CD14-positive monocyte (primary cell): ENCODE data around the gene CLDN6. TPM values are rescaled to one million over a fixed set of nuclear protein-coding genes. Genes with fewer than 3 reads are reported as not detected.
A peak's percentile ranks its signal among the peaks of the same experiment; 100 is the strongest.

Experiments used
- DNase-seq, 3 donors: peaks; one replicate each; pipeline ENCODE4 v3.0.0-alpha.2; 2011 to 2022
- H2AFZ ChIP-seq: 2 replicates; pipeline ENCODE4 v1.6.0; 2012; ENCODE audit warnings: mild to moderate bottlenecking, low read depth, low read length, inconsistent platforms; ENCODE audit not compliant: insufficient read depth, poor library complexity, severe bottlenecking
- H3K27ac ChIP-seq, 2 donors: 1 replicate in 1 of 2; 2 replicates in 1 of 2; pipeline ENCODE4 v1.5.1; 2012 to 2013; ENCODE audit warnings: low read length in 2 of 2, control low read depth in 1 of 2, inconsistent platforms in 1 of 2, low read depth in 1 of 2, mild to moderate bottlenecking in 1 of 2
- H3K27me3 ChIP-seq, 2 donors: one replicate each; pipeline versions ENCODE4 v1.6.0 to v1.6.1; 2011 to 2013; ENCODE audit warnings: low read length in 2 of 2; ENCODE audit not compliant: control insufficient read depth in 2 of 2, insufficient read depth in 2 of 2
- H3K36me3 ChIP-seq, 2 donors: replicated peaks in 1 of 2; 1 replicate in 1 of 2; 2 replicates in 1 of 2; pipeline versions ENCODE4 v1.5.1 to v1.6.1; 2012 to 2013; ENCODE audit warnings: low read length in 2 of 2, control low read depth in 1 of 2, inconsistent platforms in 1 of 2, mild to moderate bottlenecking in 1 of 2; ENCODE audit not compliant: insufficient read depth in 2 of 2, control insufficient read depth in 1 of 2
- H3K4me1 ChIP-seq, 2 donors: 1 replicate in 1 of 2; 2 replicates in 1 of 2; pipeline versions ENCODE4 v1.5.1 to v1.6.1; 2012 to 2013; ENCODE audit warnings: low read length in 2 of 2, control low read depth in 1 of 2, inconsistent platforms in 1 of 2, mild to moderate bottlenecking in 1 of 2, moderate library complexity in 1 of 2; ENCODE audit not compliant: insufficient read depth in 2 of 2, control insufficient read depth in 1 of 2
- H3K4me2 ChIP-seq: replicated peaks from 2 replicates; pipeline ENCODE3; 2012; ENCODE audit warnings: low read length, moderate library complexity, mild to moderate bottlenecking; ENCODE audit not compliant: poor library complexity, severe bottlenecking; ENCODE audit errors: extremely low read depth
- H3K4me3 ChIP-seq, 3 experiments: fragments of 200-600 bp in 1 of 3; sonication (generic) in 1 of 3; replicated peaks in 1 of 3; 1 replicate in 2 of 3; 2 replicates in 1 of 3; pipeline ENCODE4 v1.5.1; 2011 to 2013; ENCODE audit warnings: low read length in 3 of 3, mild to moderate bottlenecking in 3 of 3, control low read depth in 2 of 3, low read depth in 2 of 3, inconsistent platforms in 1 of 3, moderate library complexity in 1 of 3
- H3K79me2 ChIP-seq: 2 replicates; pipeline ENCODE4 v1.6.0; 2012; ENCODE audit warnings: mild to moderate bottlenecking, control low read depth, inconsistent platforms, low read length, moderate library complexity; ENCODE audit not compliant: insufficient read depth
- H3K9ac ChIP-seq: 2 replicates; pipeline ENCODE4 v1.6.0; 2017; ENCODE audit warnings: low read length, mild to moderate bottlenecking; ENCODE audit not compliant: insufficient read depth, poor library complexity, severe bottlenecking
- H3K9me3 ChIP-seq, 2 donors: replicated peaks in 1 of 2; 1 replicate in 1 of 2; 2 replicates in 1 of 2; pipeline versions ENCODE4 v1.5.1 to v1.6.1; 2012 to 2013; ENCODE audit warnings: low read length in 2 of 2, control low read depth in 1 of 2; ENCODE audit not compliant: control insufficient read depth in 1 of 2, insufficient read depth in 1 of 2
- H4K20me1 ChIP-seq: 2 replicates; pipeline ENCODE4 v1.6.0; 2012; ENCODE audit warnings: mild to moderate bottlenecking, low read length, control low read depth, moderate library complexity; ENCODE audit not compliant: insufficient read depth
- H3K27ac Mint-ChIP-seq, 7 donors: one replicate each; pipeline ENCODE4 v1.8.0; 2020; ENCODE audit warnings: mild to moderate bottlenecking in 7 of 7, mixed read lengths in 7 of 7, moderate library complexity in 6 of 7, inconsistent platforms in 2 of 7
- H3K27me3 Mint-ChIP-seq, 3 donors: one replicate each; pipeline ENCODE4 v1.8.0; 2021 to 2022; ENCODE audit warnings: low read depth in 3 of 3, mild to moderate bottlenecking in 3 of 3, mixed read lengths in 3 of 3, moderate library complexity in 3 of 3, inconsistent platforms in 1 of 3
- H3K36me3 Mint-ChIP-seq, 2 donors: one replicate each; pipeline ENCODE4 v1.8.0; 2020; ENCODE audit warnings: mixed read lengths in 2 of 2, inconsistent platforms in 1 of 2, mild to moderate bottlenecking in 1 of 2
- H3K4me1 Mint-ChIP-seq: one replicate; pipeline ENCODE4 v1.8.0; 2020; ENCODE audit warnings: mild to moderate bottlenecking, mixed read lengths
- H3K4me3 Mint-ChIP-seq, 2 donors: one replicate each; pipeline ENCODE4 v1.8.0; 2020; ENCODE audit warnings: mild to moderate bottlenecking in 2 of 2, mixed read lengths in 2 of 2, moderate library complexity in 1 of 2
- H3K9me3 Mint-ChIP-seq, 7 donors: one replicate each; pipeline ENCODE4 v1.8.0; 2020 to 2022; ENCODE audit warnings: mixed read lengths in 7 of 7, mild to moderate bottlenecking in 6 of 7, moderate library complexity in 6 of 7, inconsistent platforms in 2 of 7
- CTCF ChIP-seq: fragments of 200-600 bp; IDR thresholded peaks from one replicate; pipeline ENCODE4 v1.8.0; 2022; ENCODE audit warnings: antibody characterized with exemption, mild to moderate bottlenecking
- WGBS: methylation state at CpG from one replicate; pipeline ENCODE4 v1.1.5; 2013; ENCODE audit warnings: missing lambda C conversion rate; ENCODE audit not compliant: insufficient coverage; 5-methylcytosine and 5-hydroxymethylcytosine counted together
- intact Hi-C, 2 donors: fragments of 100-400 bp; cut with micrococcal nuclease; formaldehyde crosslinking; loops; one replicate each; pipeline versions ENCODE4 v1.15.0 to v1.15.1; 2023
- polyA plus RNA-seq, 3 donors: library from polyadenylated mRNA; depleted of rRNA in 1 of 3; unstranded in 2 of 3; stranded (reverse) in 1 of 3; fragments of 300-500 nt in 2 of 3; fragments of >200 nt in 1 of 3; fragmentation: Illumina TruSeq in 2 of 3; gene quantifications; 1 replicate in 2 of 3; 2 replicates in 1 of 3; pipeline ENCODE4 v1.2.3, GENCODE V29; 2012 to 2021

CLDN6 gene
- polyA plus RNA-seq, 3 donors = not detected

GRCh38 chr16:2967721-2968161 lies 50.2 kb downstream of the CLDN6 start:
- peak overlapping the region; percentile 100 for H3K4me2 ChIP-seq
- H3K9me3 Mint-ChIP-seq = peaks cover 0 to 22% (median 7%) of the 10 kb centered on the region in 7 donors
- no peak for DNase-seq
- H3K4me3 Mint-ChIP-seq = peak overlapping the region in 1 of 2 donors; percentile 85
- H3K27ac ChIP-seq = no peak overlapping the region
- WGBS = 52% methylated on average over 33 of the region's 33 CpGs
- peak overlapping the region in 1 of 3 experiments; percentile 95 for H3K4me3 ChIP-seq
- peak overlapping the region in 1 of 7 donors; percentile 60 for H3K27ac Mint-ChIP-seq
- H3K27me3 ChIP-seq = peaks cover 22 to 55% of the 10 kb centered on the region in 2 donors
- peaks cover 23% of the 10 kb centered on the region for H3K79me2 ChIP-seq
- no peak overlapping the region for H3K9ac ChIP-seq
- H3K4me1 ChIP-seq = peaks cover 58 to 78% of the 10 kb centered on the region in 2 donors
- peak overlapping the region; percentile 91 for H2AFZ ChIP-seq
- H3K4me1 Mint-ChIP-seq = peaks cover 48% of the 10 kb centered on the region
- peaks cover 40 to 60% (median 44%) of the 10 kb centered on the region in 3 donors for H3K27me3 Mint-ChIP-seq
- TF ChIP-seq CTCF = no peak
- H4K20me1 ChIP-seq = peaks cover 44% of the 10 kb centered on the region
- intact Hi-C loops = loop anchor here (2.0 to 5.0 kb wide), 2 partner anchors 15 to 55 kb away; partner anchors contain the start of genes HCFC1R1 (in 1 of the 2), THOC6 (in 1 of the 2) and TNFRSF12A (in 1 of the 2)
- H3K36me3 Mint-ChIP-seq = peaks cover 14% of the 10 kb centered on the region in 2 donors
- H3K36me3 ChIP-seq = peaks cover 8 to 11% of the 10 kb centered on the region in 2 donors
- peaks cover 0 to 8% of the 10 kb centered on the region in 2 donors for H3K9me3 ChIP-seq

GRCh38 chr16:2967211-2967631 lies 50.8 kb downstream of the CLDN6 start:
- 11% methylated on average over 51 of the region's 51 CpGs for WGBS
- Histone ChIP-seq H4K20me1 (peaks cover 45% of the 10 kb centered on the region), H3K4me1 (peaks cover 58 to 79% of the 10 kb centered on the region in 2 donors), H2AFZ (no peak overlapping the region), H3K4me2 (peak overlapping the region; percentile 52), H3K27ac (no peak overlapping the region), H3K36me3 (peaks cover 2 to 6% of the 10 kb centered on the region in 2 donors), H3K27me3 (peaks cover 27 to 60% of the 10 kb centered on the region in 2 donors), H3K9ac (no peak overlapping the region), H3K79me2 (peaks cover 23% of the 10 kb centered on the region), H3K9me3 (peaks cover 0 to 8% of the 10 kb centered on the region in 2 donors), H3K4me3 (no peak overlapping the region)
- no peak overlapping the region for H3K27ac Mint-ChIP-seq
- peak; percentile 13 for TF ChIP-seq CTCF
- intact Hi-C loops = loop anchor here in 1 of 2 donors (5.0 kb wide), 1 partner anchor 55 kb away; the partner anchor contains the start of genes HCFC1R1, THOC6 and TNFRSF12A
- H3K4me3 Mint-ChIP-seq = peak overlapping the region in 1 of 2 donors; percentile 67
- no peak for DNase-seq
- peaks cover 9% of the 10 kb centered on the region in 2 donors for H3K36me3 Mint-ChIP-seq
- peaks cover 0 to 22% (median 7%) of the 10 kb centered on the region in 7 donors for H3K9me3 Mint-ChIP-seq
- H3K4me1 Mint-ChIP-seq = peaks cover 46% of the 10 kb centered on the region
- H3K27me3 Mint-ChIP-seq = peaks cover 45 to 65% (median 49%) of the 10 kb centered on the region in 3 donors
